NCI-H446 (cell line): ENCODE results near the gene ZMYND12.
"Not testable (repeated sequence)": the region's sequence is repeated elsewhere in the genome, so short reads cannot be mapped to it uniquely, and the experiment has no call there.

Source experiments
- DNase-seq, 2 experiments: peaks; one replicate each; lab custom pipeline; 2025; lab: John Stamatoyannopoulos, UW

ZMYND12 gene, protein sequence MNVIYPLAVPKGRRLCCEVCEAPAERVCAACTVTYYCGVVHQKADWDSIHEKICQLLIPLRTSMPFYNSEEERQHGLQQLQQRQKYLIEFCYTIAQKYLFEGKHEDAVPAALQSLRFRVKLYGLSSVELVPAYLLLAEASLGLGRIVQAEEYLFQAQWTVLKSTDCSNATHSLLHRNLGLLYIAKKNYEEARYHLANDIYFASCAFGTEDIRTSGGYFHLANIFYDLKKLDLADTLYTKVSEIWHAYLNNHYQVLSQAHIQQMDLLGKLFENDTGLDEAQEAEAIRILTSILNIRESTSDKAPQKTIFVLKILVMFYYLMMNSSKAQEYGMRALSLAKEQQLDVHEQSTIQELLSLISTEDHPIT

DNA sequence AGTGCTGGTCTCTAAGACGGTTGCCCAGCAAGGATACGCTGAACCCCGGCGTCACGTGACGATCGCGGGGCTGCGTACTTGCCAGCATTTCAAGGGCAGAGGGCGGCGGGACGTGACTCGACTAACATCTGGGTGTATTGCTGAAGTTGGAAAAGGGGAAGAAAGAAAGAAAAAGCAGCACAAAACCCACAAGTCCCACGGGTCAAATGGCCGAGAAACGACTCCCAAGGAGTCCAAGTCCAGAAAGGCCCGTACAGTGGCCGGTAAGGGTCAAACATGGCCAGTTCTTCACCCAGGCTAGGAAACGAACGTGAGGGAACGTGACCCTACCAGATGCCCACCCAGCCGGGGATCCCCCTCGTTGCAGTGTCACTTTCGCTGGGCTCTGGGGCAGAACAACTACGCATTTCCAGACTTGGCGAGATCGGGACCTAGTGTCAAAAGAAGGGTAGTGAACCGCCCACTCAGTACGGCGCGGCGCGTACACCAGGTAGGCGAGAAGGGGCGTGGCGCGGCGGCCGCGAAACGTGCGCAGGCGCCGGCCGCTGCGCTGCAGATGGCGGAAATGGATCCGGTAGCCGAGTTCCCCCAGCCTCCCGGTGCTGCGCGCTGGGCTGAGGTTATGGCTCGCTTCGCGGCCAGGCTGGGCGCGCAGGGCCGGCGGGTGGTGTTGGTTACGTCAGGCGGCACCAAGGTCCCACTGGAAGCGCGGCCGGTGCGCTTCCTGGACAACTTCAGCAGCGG, at the start of gene ZMYND12, which contains the start of gene PPCS:
ZMYND12 (minus strand) TSS at position 13 of the 744 bp plus-strand sequence. CDS start 25 bp downstream, outside the sequence.
PPCS (plus strand) TSS at position 534 of the 744 bp plus-strand sequence; CDS start at position 557, 23 bp downstream.
- DNase-seq = peak; percentile 59 to 80

- no peak for DNase-seq
Measured at GRCh38 chr1:42504535-42505128, 48.8 kb upstream of the ZMYND12 start.

DNA sequence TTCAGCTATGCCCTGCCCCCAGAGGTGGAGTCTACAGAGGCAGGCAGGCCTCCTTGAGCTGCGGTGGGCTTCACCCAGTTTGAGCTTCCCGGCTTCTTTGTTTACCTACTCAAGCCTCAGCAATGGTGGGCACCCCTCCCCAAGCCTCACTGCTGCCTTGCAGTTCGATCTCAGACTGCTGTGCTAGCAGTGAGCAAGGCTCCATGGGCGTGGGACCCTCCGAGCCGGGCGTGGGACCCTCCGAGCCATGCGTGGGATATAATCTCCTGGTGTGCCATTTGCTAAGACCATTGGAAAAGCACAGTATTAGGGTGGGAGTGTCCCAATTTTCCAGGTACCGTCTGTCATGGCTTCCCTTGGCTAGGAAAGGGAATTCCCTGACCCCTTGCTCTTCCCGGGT, 46.2 kb upstream of the ZMYND12 start:
- DNase-seq = not testable (repeated sequence)

- DNase-seq = no peak
Measured at GRCh38 chr1:42490237-42490636, 34.4 kb upstream of the ZMYND12 start.

GRCh38 chr1:42484382-42484781, 28.6 kb upstream of the ZMYND12 start:
- DNase-seq = peak in 1 of 2 experiments; percentile 34

DNA sequence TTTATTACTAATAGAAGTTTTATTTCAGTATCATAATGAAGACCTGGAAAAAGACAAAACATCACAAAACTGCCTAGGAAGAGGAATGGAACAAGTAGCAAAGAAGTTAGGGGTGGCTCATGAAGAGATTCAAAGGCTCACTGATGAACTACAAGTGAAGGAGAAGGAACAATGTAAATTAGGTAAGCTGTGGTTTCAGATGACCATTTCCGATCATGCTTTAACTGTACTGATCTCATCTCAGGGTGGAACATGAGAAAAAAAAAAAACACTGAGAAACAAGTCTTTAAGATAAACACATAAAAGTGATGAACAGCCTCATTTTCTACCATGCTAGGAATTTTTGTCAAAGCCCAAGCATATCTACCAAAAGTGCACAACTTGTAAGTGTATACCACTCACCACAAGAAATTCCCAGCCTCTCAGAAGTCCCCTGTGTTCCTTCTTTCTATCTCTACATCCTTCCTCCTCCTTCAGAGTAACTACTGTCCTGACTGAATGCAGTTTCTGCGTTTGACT, 26.9 kb upstream of the ZMYND12 start:
- DNase-seq = no peak

DNA sequence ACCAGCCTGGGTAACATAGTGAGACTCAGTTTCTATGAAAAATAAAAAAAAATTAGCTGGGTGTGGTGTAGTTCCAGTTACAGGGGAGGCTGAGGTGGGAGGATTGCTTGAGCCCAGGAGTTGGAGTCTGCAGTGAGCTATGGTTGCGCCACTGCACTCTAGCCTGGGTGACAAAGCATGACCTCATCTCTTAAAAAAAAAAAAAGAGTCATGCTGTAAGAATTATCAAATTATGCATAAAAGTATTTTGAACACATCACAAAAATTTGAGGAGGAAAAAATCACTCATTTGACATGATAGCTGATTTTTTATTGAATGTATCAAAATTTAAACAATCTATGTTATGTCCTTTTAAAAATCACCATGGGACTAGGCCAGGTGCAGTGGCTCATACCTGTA, 25.1 kb upstream of the ZMYND12 start:
- no peak for DNase-seq

GRCh38 chr1:42479621-42480020, 23.8 kb upstream of the ZMYND12 start:
- DNase-seq = peak in 1 of 2 experiments; percentile 9

DNA sequence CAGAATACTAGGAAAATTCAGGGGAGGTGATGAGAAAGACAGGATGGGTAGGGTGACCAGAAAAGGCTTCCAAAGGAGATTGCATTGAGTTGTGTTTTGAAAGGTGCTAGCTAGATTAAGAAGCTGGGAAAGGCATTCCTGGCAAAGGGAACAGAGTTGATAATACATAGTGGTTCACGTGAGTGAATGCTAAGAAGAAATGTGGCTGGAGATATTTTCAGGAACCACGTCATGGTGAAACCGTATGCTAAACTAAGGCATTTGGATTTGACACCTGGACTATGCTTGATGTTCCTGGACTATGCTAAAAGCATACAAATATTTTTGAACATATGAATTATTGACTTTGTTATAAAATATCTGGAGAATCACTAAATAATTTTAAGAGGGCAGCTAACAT, 22.0 kb upstream of the ZMYND12 start:
- DNase-seq = no peak

- not testable (repeated sequence) for DNase-seq
Measured at GRCh38 chr1:42477354-42477753, 21.5 kb upstream of the ZMYND12 start.

DNA sequence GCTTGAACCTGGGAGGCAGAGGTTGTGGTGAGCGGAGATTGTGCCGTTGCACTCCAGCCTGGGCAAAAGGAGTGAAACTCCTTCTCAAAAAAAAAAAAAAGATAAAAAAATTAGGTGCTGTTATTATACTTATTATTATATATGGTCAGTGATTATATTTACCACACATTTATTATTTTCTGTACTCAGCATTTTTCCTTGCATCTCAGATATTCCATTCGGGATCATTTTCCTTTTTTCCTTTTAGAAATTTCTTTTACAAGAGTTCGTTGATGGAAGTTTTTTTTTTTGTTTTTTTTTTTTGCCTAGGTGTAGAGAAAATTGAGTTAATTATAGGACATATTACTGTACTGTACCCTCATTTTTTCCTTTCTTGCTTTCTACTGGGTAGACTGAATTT, 20.8 kb upstream of the ZMYND12 start:
- no peak for DNase-seq

DNA sequence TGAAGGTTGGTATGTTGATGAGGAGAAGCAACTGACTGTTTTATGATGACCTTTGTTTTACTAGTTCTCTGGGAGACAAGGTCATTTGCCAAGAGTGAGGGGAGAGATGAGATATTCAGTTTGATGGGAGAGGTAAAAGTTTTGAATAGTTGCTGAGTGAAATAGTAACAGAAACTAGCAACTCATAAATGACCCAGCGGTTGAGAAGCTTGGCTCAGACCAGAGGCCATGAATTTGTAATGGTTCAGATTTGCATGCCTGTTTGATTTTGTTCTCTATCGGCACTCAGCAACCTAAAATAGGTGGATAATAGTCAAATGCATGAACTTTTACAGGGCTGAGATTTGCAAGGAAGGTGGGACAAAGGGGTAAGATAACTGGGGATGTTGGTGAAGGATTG, 13.9 kb upstream of the ZMYND12 start:
- no peak for DNase-seq

GRCh38 chr1:42466030-42466429, 10.2 kb upstream of the ZMYND12 start:
- no peak for DNase-seq

- no peak for DNase-seq
Measured at GRCh38 chr1:42463921-42464320, 8.1 kb upstream of the ZMYND12 start.

DNA sequence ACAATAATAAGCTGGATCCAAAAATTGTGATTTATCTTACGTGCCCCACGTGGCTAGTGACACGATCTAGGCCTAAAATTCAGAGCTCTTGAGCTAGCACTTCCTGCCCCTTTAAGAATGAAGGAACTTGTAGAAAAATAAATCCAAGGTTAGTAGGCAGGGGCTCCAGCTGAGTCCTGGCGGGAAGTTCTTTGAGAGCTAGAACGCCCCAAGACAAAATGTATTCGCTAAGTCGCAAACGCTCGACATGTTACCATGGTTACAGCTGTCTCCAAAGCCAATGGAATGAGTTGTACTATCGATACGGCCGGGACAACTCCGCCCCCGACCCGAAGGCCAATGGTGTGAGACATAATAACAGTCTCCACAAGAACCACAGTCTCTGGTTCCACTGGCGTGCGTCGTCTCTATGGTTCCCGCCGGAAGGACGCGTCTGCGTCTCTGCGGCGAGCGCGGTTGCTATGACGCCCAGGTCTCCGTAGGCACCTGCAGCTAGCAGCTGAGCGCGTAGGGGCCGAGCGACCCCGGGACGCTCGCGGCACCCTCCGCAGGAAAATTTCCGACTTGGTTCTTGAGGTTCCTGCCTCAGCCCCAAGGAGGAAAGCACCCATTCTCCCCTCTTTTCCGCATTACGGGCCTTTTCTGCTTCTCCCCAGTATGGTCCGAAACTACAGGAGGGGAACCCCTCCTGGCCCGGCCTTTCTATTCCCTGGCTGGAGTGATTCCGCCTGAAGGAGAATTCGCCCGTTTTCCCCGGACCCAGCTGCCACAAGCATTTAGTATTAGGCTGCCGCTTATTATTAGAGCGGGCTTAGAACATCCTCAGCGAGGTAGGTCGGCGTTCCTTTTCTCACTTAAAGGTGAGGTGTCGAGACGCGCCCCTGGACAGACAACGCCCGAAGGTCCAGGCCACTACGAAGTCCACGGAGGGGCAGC, 7.3 kb upstream of the ZMYND12 start, which contains the start of gene CCDC30:
CCDC30 (plus strand) TSS at position 459 of the 936 bp plus-strand sequence. CDS start 17,266 bp downstream, outside the sequence.
- DNase-seq = peak; percentile 97 to 98

DNA sequence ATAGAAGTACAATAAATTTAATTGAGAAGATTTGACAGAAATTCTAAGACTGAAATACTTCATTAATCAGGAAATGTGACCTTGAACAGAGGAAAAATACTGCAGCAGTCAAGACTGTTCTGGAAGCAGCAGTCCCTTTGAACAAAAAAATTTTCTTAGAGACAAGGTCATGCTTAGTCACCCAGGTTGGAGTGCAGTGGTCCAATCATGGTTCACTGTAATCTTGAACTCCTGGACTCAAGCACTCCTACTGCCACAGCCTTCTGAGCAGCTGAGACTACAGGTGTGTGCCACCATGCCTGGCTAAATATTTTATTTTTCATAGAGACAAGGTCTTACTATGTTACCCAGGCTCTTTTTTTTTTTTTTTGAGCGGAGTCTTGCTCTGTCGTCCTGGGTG, 5.4 kb upstream of the ZMYND12 start:
- no peak for DNase-seq

DNA sequence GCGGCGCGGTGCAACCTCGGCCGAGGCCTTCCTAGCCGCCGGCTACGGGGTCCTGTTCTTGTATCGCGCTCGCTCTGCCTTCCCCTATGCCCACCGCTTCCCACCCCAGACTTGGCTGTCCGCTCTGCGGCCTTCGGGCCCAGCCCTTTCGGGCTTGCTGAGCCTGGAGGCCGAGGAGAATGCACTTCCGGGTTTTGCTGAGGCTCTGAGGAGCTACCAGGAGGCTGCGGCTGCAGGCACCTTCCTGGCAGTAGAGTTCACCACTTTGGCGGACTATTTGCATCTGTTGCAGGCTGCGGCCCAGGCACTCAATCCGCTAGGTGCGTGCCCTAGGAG, 900 bp upstream of the ZMYND12 start:
- peak in 1 of 2 experiments; percentile 45 for DNase-seq

GRCh38 chr1:42454403-42454802, 1.4 kb downstream of the ZMYND12 start:
- DNase-seq = no peak

- no peak for DNase-seq
Measured at GRCh38 chr1:42453386-42453785, 2.4 kb downstream of the ZMYND12 start.

GRCh38 chr1:42450061-42450460, 5.8 kb downstream of the ZMYND12 start:
- no peak for DNase-seq

DNA sequence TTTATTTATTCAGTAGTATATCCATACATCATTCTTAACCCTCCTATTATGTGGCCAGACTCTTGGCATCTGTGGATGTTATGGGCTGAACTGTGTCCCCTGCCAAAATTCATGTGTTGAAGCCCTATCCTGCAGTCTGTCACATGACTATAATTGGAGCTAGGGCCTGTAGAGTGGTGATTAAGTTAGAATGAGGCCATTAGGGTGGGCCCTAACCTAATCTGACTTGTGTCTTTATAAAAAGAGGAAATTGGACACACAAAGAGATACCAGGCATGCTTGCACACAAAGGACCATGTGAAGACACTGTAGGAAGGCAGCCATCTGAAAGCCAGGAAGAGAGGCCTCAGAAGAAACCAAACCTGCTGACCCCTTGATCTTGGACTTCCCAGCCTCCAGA, 6.6 kb downstream of the ZMYND12 start:
- no peak for DNase-seq
